SK-N-SH treated with all-trans-retinoic acid at 6 μM for 48 hours (cell line): Measurements from ENCODE around the gene GLIS1.

Experiments used
- ATAC-seq: fragments of 200-7000 bp; cut with Tn5 transposase; 3 replicates; pipeline ENCODE4 v1.9.1; 2020; ENCODE audit warnings: mild to moderate bottlenecking, moderate library complexity
- ARNTL ChIP-seq: fragments of 450-650 bp; formaldehyde crosslinking; IDR thresholded peaks from 2 replicates; pipeline ENCODE4 v1.5.0; 2020; ENCODE audit warnings: low read depth, mild to moderate bottlenecking, moderate library complexity, borderline replicate concordance
- BACH2 ChIP-seq: fragments of 250-450 bp; sonication (Bioruptor Pico); IDR thresholded peaks from 2 replicates; pipeline ENCODE4 v1.9.0; 2021; ENCODE audit warnings: mild to moderate bottlenecking, borderline replicate concordance
- ESRRG ChIP-seq: fragments of 250-450 bp; sonication (Bioruptor Pico); IDR thresholded peaks from 2 replicates; pipeline ENCODE4 v1.6.1; 2021; ENCODE audit warnings: mild to moderate bottlenecking
- GLIS3 ChIP-seq: fragments of 250-450 bp; sonication (Bioruptor Pico); IDR thresholded peaks from 2 replicates; pipeline ENCODE4 v1.5.0; 2020; ENCODE audit warnings: mild to moderate bottlenecking, moderate library complexity
- ISL1 ChIP-seq: fragments of 250-450 bp; sonication (Bioruptor Pico); IDR thresholded peaks from 2 replicates; pipeline ENCODE4 v2.1.2; 2022; ENCODE audit warnings: mild to moderate bottlenecking, moderate library complexity
- PPARA ChIP-seq: fragments of 250-450 bp; sonication (Bioruptor Pico); IDR thresholded peaks from 2 replicates; pipeline ENCODE4 v1.5.0; 2020; ENCODE audit warnings: mild to moderate bottlenecking, borderline replicate concordance
- RARB ChIP-seq: fragments of 250-450 bp; sonication (Bioruptor Pico); IDR thresholded peaks from 2 replicates; pipeline ENCODE4 v1.8.0; 2021; ENCODE audit warnings: mild to moderate bottlenecking, moderate library complexity
- SNAI2 ChIP-seq: fragments of 250-450 bp; sonication (Bioruptor Pico); IDR thresholded peaks from 2 replicates; pipeline ENCODE4 v1.5.0; 2020; ENCODE audit warnings: mild to moderate bottlenecking, moderate library complexity
- TCF4 ChIP-seq: fragments of 250-450 bp; sonication (Bioruptor Pico); IDR thresholded peaks from 2 replicates; pipeline ENCODE4 v1.8.0; 2021; ENCODE audit warnings: mild to moderate bottlenecking, moderate library complexity, borderline replicate concordance
- TOX ChIP-seq: fragments of 250-450 bp; sonication (Bioruptor Pico); IDR thresholded peaks from 2 replicates; pipeline ENCODE4 v1.8.0; 2021; ENCODE audit warnings: mild to moderate bottlenecking, moderate library complexity, borderline replicate concordance
- ZC3H10 ChIP-seq: fragments of 250-450 bp; sonication (Bioruptor Pico); IDR thresholded peaks from 2 replicates; pipeline ENCODE4 v1.5.1; 2021; ENCODE audit warnings: mild to moderate bottlenecking, moderate library complexity
- ZFP3 ChIP-seq: fragments of 250-450 bp; sonication (Bioruptor Pico); IDR thresholded peaks from 2 replicates; pipeline ENCODE4 v1.5.0; 2020; ENCODE audit warnings: mild to moderate bottlenecking, moderate library complexity
- ZNF565 ChIP-seq: fragments of 450-650 bp; formaldehyde crosslinking; conservative IDR thresholded peaks from 2 replicates; pipeline ENCODE4 v1.5.0; 2020; ENCODE audit warnings: low read depth, mild to moderate bottlenecking, moderate library complexity
- ZNF70 ChIP-seq: fragments of 450-650 bp; formaldehyde crosslinking; IDR thresholded peaks from 2 replicates; pipeline ENCODE4 v1.5.0; 2020; ENCODE audit warnings: mild to moderate bottlenecking, moderate library complexity
- ZNF8 ChIP-seq: fragments of 450-650 bp; formaldehyde crosslinking; IDR thresholded peaks from 2 replicates; pipeline ENCODE4 v1.5.0; 2020; ENCODE audit warnings: mild to moderate bottlenecking, moderate library complexity
- TF ChIP-seq, protein P1 (sequence below): fragments of 250-450 bp; sonication (Bioruptor Pico); IDR thresholded peaks from 2 replicates; pipeline ENCODE4 v1.8.0; 2021; ENCODE audit warnings: low read depth, mild to moderate bottlenecking, moderate library complexity, borderline replicate concordance
- TF ChIP-seq, protein P2 (sequence below): fragments of 250-450 bp; sonication (Bioruptor Pico); IDR thresholded peaks from 2 replicates; pipeline ENCODE4 v1.5.1; 2021; ENCODE audit warnings: mild to moderate bottlenecking, moderate library complexity
- TF ChIP-seq, protein P3 (sequence below): fragments of 250-450 bp; sonication (Bioruptor Pico); IDR thresholded peaks from 2 replicates; pipeline ENCODE4 v1.5.0; 2020; ENCODE audit warnings: mild to moderate bottlenecking, moderate library complexity
- TF ChIP-seq, protein P4 (sequence below): fragments of 250-450 bp; sonication (Bioruptor Pico); IDR thresholded peaks from 2 replicates; pipeline ENCODE4 v1.8.0; 2020; ENCODE audit warnings: mild to moderate bottlenecking, moderate library complexity, borderline replicate concordance
- TF ChIP-seq, protein P5 (sequence below): fragments of 250-450 bp; sonication (Bioruptor Pico); IDR thresholded peaks from 2 replicates; pipeline ENCODE4 v1.5.1; 2020; ENCODE audit warnings: low read depth, mild to moderate bottlenecking, moderate library complexity

Gene GLIS1

GRCh38 chr1:53495633-53496345 is 243.2 kb downstream of the GLIS1 start (continued):
- TF ChIP-seq, protein P1, sequence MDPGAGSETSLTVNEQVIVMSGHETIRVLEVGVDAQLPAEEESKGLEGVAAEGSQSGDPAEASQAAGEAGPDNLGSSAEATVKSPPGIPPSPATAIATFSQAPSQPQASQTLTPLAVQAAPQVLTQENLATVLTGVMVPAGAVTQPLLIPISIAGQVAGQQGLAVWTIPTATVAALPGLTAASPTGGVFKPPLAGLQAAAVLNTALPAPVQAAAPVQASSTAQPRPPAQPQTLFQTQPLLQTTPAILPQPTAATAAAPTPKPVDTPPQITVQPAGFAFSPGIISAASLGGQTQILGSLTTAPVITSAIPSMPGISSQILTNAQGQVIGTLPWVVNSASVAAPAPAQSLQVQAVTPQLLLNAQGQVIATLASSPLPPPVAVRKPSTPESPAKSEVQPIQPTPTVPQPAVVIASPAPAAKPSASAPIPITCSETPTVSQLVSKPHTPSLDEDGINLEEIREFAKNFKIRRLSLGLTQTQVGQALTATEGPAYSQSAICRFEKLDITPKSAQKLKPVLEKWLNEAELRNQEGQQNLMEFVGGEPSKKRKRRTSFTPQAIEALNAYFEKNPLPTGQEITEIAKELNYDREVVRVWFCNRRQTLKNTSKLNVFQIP (CRISPR knock-in tag): no peak
- no peak for TF ChIP-seq ZFP3 (CRISPR knock-in tag)
- TF ChIP-seq, all 23 proteins: peak for 0

DNA sequence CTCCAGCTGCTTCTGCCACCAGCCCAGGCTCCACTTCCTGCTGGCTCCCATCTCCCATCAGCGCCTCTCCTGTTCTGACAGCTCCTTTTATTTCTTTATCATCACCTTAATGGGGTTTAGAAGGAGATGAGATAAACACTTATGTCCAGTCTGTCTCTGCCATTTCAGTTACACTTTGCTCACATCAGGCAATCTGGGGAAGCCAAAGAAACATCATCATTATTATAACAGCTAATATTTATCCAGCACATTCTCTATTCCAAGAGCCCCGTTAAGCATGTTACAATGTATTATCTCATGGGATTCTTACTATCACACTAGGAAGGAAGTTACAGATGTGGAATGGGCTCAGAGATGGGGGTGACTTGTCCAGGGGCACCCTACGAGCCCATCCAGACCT is 248.6 kb downstream of the GLIS1 start:
- no peak for ATAC-seq

DNA sequence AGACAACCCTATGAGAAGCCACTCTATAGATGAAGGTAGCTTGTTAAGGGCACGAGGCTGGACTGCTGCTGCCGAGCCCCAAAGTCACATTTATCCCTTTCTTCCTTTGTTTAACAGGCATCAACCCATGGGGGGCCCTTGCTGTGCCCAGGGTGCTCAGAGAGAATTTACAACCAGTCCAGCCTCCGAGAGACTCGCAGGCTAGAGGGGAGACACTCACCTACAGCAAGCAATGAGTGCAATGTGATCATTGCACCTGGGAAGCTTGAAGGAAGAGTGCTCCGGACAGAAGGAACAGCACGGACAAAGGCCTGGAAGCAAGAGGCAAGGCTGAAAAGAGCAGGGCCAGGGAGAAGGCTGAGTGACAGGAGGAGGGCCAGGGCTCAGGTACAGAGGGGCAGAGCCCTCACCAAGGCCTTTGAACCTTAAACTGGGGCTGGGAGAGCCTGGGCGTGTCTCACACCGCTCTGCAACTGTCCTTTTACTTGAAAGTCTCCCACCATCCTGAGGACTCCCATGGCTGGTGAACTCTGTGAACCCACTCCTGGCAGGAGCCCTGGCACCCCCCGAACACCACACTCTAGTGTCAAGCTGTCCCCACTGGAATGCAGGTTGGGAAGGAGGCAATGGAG is 252.5 kb downstream of the GLIS1 start:
- no peak for ATAC-seq
- TF ChIP-seq ZC3H10 (CRISPR knock-in tag): no peak
- TF ChIP-seq ESRRG (CRISPR knock-in tag): no peak
- TF ChIP-seq SNAI2: no peak
- no peak for TF ChIP-seq ZNF565 (CRISPR knock-in tag)
- TF ChIP-seq RARB (CRISPR knock-in tag): no peak
- TF ChIP-seq, protein P2, sequence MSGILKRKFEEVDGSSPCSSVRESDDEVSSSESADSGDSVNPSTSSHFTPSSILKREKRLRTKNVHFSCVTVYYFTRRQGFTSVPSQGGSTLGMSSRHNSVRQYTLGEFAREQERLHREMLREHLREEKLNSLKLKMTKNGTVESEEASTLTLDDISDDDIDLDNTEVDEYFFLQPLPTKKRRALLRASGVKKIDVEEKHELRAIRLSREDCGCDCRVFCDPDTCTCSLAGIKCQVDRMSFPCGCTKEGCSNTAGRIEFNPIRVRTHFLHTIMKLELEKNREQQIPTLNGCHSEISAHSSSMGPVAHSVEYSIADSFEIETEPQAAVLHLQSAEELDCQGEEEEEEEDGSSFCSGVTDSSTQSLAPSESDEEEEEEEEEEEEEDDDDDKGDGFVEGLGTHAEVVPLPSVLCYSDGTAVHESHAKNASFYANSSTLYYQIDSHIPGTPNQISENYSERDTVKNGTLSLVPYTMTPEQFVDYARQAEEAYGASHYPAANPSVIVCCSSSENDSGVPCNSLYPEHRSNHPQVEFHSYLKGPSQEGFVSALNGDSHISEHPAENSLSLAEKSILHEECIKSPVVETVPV (CRISPR knock-in tag): no peak
- TF ChIP-seq ARNTL (CRISPR knock-in tag): no peak
- TF ChIP-seq, protein P3, sequence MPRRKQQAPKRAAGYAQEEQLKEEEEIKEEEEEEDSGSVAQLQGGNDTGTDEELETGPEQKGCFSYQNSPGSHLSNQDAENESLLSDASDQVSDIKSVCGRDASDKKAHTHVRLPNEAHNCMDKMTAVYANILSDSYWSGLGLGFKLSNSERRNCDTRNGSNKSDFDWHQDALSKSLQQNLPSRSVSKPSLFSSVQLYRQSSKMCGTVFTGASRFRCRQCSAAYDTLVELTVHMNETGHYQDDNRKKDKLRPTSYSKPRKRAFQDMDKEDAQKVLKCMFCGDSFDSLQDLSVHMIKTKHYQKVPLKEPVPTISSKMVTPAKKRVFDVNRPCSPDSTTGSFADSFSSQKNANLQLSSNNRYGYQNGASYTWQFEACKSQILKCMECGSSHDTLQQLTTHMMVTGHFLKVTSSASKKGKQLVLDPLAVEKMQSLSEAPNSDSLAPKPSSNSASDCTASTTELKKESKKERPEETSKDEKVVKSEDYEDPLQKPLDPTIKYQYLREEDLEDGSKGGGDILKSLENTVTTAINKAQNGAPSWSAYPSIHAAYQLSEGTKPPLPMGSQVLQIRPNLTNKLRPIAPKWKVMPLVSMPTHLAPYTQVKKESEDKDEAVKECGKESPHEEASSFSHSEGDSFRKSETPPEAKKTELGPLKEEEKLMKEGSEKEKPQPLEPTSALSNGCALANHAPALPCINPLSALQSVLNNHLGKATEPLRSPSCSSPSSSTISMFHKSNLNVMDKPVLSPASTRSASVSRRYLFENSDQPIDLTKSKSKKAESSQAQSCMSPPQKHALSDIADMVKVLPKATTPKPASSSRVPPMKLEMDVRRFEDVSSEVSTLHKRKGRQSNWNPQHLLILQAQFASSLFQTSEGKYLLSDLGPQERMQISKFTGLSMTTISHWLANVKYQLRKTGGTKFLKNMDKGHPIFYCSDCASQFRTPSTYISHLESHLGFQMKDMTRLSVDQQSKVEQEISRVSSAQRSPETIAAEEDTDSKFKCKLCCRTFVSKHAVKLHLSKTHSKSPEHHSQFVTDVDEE (CRISPR knock-in tag): no peak
- no peak for TF ChIP-seq ZNF70 (CRISPR knock-in tag)
- no peak for TF ChIP-seq PPARA
- TF ChIP-seq ZNF8: no peak
- no peak for TF ChIP-seq TOX (CRISPR knock-in tag)

More for the DNA sequence above, 248.6 kb downstream of the GLIS1 start:
- TF ChIP-seq, protein P3 (CRISPR knock-in tag): no peak
- TF ChIP-seq ZNF565 (CRISPR knock-in tag) (no peak), GLIS3 (CRISPR knock-in tag) (no peak), ZNF8 (no peak), ZC3H10 (CRISPR knock-in tag) (no peak), ISL1 (CRISPR knock-in tag) (no peak), ESRRG (CRISPR knock-in tag) (no peak), BACH2 (CRISPR knock-in tag) (no peak), TCF4 (CRISPR knock-in tag) (no peak), SNAI2 (no peak), ARNTL (CRISPR knock-in tag) (no peak)
- TF ChIP-seq, protein P4, sequence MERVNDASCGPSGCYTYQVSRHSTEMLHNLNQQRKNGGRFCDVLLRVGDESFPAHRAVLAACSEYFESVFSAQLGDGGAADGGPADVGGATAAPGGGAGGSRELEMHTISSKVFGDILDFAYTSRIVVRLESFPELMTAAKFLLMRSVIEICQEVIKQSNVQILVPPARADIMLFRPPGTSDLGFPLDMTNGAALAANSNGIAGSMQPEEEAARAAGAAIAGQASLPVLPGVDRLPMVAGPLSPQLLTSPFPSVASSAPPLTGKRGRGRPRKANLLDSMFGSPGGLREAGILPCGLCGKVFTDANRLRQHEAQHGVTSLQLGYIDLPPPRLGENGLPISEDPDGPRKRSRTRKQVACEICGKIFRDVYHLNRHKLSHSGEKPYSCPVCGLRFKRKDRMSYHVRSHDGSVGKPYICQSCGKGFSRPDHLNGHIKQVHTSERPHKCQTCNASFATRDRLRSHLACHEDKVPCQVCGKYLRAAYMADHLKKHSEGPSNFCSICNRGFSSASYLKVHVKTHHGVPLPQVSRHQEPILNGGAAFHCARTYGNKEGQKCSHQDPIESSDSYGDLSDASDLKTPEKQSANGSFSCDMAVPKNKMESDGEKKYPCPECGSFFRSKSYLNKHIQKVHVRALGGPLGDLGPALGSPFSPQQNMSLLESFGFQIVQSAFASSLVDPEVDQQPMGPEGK (CRISPR knock-in tag): no peak
- TF ChIP-seq, protein P2 (CRISPR knock-in tag): no peak
- TF ChIP-seq, protein P5, sequence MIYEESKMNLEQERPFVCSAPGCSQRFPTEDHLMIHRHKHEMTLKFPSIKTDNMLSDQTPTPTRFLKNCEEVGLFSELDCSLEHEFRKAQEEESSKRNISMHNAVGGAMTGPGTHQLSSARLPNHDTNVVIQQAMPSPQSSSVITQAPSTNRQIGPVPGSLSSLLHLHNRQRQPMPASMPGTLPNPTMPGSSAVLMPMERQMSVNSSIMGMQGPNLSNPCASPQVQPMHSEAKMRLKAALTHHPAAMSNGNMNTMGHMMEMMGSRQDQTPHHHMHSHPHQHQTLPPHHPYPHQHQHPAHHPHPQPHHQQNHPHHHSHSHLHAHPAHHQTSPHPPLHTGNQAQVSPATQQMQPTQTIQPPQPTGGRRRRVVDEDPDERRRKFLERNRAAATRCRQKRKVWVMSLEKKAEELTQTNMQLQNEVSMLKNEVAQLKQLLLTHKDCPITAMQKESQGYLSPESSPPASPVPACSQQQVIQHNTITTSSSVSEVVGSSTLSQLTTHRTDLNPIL (CRISPR knock-in tag): no peak
